Muscle layer of colon (tissue), 2 donors: ENCODE data around the gene VASP.

Experiments used
- H3K27ac ChIP-seq: one replicate; pipeline ENCODE4 v1.7.0; 2013; ENCODE audit warnings: low read depth, mild to moderate bottlenecking, low read length, moderate library complexity
- H3K27me3 ChIP-seq, 2 donors: one replicate each; pipeline ENCODE4 v1.7.0; 2013; ENCODE audit warnings: low read length in 2 of 2, mild to moderate bottlenecking in 2 of 2; ENCODE audit not compliant: insufficient read depth in 2 of 2, control insufficient read depth in 1 of 2
- H3K36me3 ChIP-seq: one replicate; pipeline ENCODE4 v1.7.0; 2013; ENCODE audit warnings: mild to moderate bottlenecking, low read length; ENCODE audit not compliant: insufficient read depth
- H3K4me1 ChIP-seq: one replicate; pipeline ENCODE4 v1.7.0; 2013; ENCODE audit warnings: mild to moderate bottlenecking, low read length; ENCODE audit not compliant: insufficient read depth
- H3K4me3 ChIP-seq, 2 donors: one replicate each; pipeline ENCODE4 v1.7.0; 2013; ENCODE audit warnings: low read length in 2 of 2, low read depth in 1 of 2, mild to moderate bottlenecking in 1 of 2, moderate library complexity in 1 of 2
- H3K9ac ChIP-seq: one replicate; pipeline ENCODE4 v1.7.0; 2013; ENCODE audit warnings: low read length
- H3K9me3 ChIP-seq: one replicate; pipeline ENCODE4 v1.7.0; 2013; ENCODE audit warnings: mild to moderate bottlenecking, low read length
- donor health status: abdominal sarcoma.
- donor health status: Adenocarcinoma of cecum.

The VASP gene

GRCh38 chr19:45524575-45525129 lies 17.4 kb downstream of the VASP start:
- Histone ChIP-seq H3K9ac (no peak overlapping the region), H3K36me3 (peaks cover 63% of the 10 kb centered on the region), H3K4me3 (no peak overlapping the region), H3K27ac (no peak overlapping the region), H3K27me3 (no peaks in the 10 kb centered on the region), H3K4me1 (peaks cover 14% of the 10 kb centered on the region), H3K9me3 (no peaks in the 10 kb centered on the region)

DNA sequence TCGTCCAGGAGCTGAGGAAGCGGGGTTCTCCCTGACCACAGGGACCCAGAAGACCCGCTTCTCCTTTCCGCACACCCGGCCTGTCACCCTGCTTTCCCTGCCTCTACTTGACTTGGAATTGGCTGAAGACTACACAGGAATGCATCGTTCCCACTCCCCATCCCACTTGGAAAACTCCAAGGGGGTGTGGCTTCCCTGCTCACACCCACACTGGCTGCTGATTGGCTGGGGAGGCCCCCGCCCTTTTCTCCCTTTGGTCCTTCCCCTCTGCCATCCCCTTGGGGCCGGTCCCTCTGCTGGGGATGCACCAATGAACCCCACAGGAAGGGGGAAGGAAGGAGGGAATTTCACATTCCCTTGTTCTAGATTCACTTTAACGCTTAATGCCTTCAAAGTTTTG lies 18.9 kb downstream of the VASP start:
- Histone ChIP-seq H3K27ac (no peak overlapping the region), H3K9me3 (no peaks in the 10 kb centered on the region), H3K4me3 (no peak overlapping the region), H3K9ac (no peak overlapping the region), H3K4me1 (peaks cover 15% of the 10 kb centered on the region), H3K27me3 (no peaks in the 10 kb centered on the region), H3K36me3 (peaks cover 51% of the 10 kb centered on the region)

GRCh38 chr19:45526971-45527370 lies 19.7 kb downstream of the VASP start:
- Histone ChIP-seq H3K27me3 (no peaks in the 10 kb centered on the region), H3K36me3 (peaks cover 43% of the 10 kb centered on the region), H3K27ac (no peak overlapping the region), H3K4me3 (no peak overlapping the region), H3K4me1 (peaks cover 15% of the 10 kb centered on the region), H3K9me3 (no peaks in the 10 kb centered on the region), H3K9ac (no peak overlapping the region)

- Histone ChIP-seq H3K36me3 (peaks cover 38% of the 10 kb centered on the region), H3K27ac (no peak overlapping the region), H3K4me3 (no peak overlapping the region), H3K9ac (no peak overlapping the region), H3K4me1 (peaks cover 15% of the 10 kb centered on the region), H3K9me3 (no peaks in the 10 kb centered on the region), H3K27me3 (no peaks in the 10 kb centered on the region)
Measured at GRCh38 chr19:45527731-45528130, 20.5 kb downstream of the VASP start.

- Histone ChIP-seq H3K4me3 (no peak overlapping the region), H3K9me3 (no peaks in the 10 kb centered on the region), H3K9ac (no peak overlapping the region), H3K27ac (no peak overlapping the region), H3K27me3 (no peaks in the 10 kb centered on the region), H3K36me3 (peaks cover 34% of the 10 kb centered on the region), H3K4me1 (peaks cover 15% of the 10 kb centered on the region)
Measured at GRCh38 chr19:45528149-45528743, 21.0 kb downstream of the VASP start.

DNA sequence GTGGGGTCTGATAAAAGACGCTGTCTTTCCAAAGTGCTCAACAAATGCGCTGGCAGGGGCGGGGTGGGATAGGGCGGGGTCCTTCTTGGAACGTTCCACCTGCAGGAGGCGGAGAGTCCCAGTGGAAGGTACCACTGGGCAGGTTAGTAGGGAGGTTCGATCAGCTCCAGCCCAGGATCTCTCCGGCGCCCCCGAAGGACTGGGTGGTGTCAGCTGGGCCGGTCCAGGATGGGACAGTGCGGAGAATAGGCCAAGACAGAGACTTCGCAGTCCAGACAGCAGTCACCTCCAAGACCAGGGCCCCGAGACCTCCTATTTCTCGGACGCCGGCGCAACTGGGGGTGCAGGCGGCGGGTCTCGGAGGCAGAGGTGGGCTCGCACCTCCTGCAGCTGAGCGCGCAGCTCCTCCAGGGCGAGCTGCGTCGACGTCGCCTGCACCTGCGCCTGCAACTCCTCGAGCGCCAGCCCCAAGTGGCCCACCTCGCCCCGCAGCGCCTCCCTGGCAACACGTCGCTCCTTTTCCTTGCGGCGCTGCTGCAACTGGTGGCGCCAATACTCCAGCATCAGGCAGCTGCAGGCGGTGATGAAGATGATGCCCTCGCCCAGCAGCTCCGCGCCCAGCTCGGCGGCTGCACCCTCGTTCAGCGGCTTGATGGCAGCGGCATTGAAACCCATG lies 21.6 kb downstream of the VASP start:
- Histone ChIP-seq H3K27ac (no peak overlapping the region), H3K9me3 (no peaks in the 10 kb centered on the region), H3K9ac (no peak overlapping the region), H3K4me1 (peaks cover 15% of the 10 kb centered on the region), H3K36me3 (peaks cover 28% of the 10 kb centered on the region), H3K27me3 (no peaks in the 10 kb centered on the region), H3K4me3 (no peak overlapping the region)

- Histone ChIP-seq H3K36me3 (peaks cover 23% of the 10 kb centered on the region), H3K9me3 (no peaks in the 10 kb centered on the region), H3K9ac (no peak overlapping the region), H3K4me1 (peaks cover 15% of the 10 kb centered on the region), H3K4me3 (no peak overlapping the region), H3K27me3 (no peaks in the 10 kb centered on the region), H3K27ac (no peak overlapping the region)
Measured at GRCh38 chr19:45529420-45529785, 22.1 kb downstream of the VASP start.

DNA sequence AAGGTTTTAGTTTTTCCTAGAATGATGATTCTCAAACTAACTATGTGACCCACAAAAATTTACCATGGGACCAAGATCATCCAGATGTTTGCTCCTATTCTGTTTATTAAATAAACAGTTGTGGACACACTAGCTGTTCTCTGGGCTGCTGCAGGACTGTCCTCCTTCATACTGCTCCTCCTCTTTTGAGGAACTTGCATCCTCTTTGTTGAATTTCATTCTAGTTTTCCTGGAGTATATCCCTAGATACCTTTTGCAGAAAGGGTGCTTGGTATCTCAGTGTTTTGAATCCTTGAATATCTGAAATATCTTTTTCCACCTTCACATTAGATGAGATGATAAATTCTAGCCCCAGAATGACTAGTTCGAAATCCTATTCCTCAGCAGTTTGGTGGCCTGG lies 24.1 kb downstream of the VASP start:
- H3K27me3 ChIP-seq = no peaks in the 10 kb centered on the region
- H3K4me1 ChIP-seq = peaks cover 15% of the 10 kb centered on the region
- no peaks in the 10 kb centered on the region for H3K9me3 ChIP-seq
- H3K27ac ChIP-seq = no peak overlapping the region
- no peak overlapping the region for H3K9ac ChIP-seq
- no peak overlapping the region for H3K4me3 ChIP-seq
- peaks cover 6% of the 10 kb centered on the region for H3K36me3 ChIP-seq

GRCh38 chr19:45539459-45539858 lies 32.2 kb downstream of the VASP start:
- Histone ChIP-seq H3K4me3 (no peak overlapping the region), H3K27me3 (no peaks in the 10 kb centered on the region), H3K9me3 (no peaks in the 10 kb centered on the region), H3K4me1 (no peaks in the 10 kb centered on the region), H3K9ac (no peak overlapping the region), H3K27ac (no peak overlapping the region), H3K36me3 (no peaks in the 10 kb centered on the region)

DNA sequence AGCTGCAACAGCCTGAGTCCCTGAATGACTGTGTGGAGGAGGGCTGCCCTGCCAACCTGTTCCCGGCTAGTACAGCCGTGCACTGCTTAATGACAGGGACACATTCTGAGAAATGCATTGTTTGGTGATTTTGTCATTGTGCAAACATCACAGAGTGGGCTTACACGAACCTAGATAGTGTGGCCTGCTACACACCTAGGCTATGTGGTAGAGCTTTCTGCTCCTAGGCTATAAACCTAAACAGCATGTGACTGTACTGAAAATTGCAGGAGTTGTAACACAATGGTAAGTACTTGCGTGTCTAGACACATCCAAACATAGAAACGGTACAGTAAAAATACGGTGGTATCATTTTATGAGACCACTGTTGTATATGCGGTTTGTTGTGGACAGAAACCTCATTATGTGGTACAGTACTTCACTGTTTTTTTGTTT lies 35.0 kb downstream of the VASP start:
- Histone ChIP-seq H3K27me3 (no peaks in the 10 kb centered on the region), H3K36me3 (no peaks in the 10 kb centered on the region), H3K4me3 (no peak overlapping the region), H3K27ac (no peak overlapping the region), H3K9ac (no peak overlapping the region), H3K4me1 (no peaks in the 10 kb centered on the region), H3K9me3 (no peaks in the 10 kb centered on the region)

DNA sequence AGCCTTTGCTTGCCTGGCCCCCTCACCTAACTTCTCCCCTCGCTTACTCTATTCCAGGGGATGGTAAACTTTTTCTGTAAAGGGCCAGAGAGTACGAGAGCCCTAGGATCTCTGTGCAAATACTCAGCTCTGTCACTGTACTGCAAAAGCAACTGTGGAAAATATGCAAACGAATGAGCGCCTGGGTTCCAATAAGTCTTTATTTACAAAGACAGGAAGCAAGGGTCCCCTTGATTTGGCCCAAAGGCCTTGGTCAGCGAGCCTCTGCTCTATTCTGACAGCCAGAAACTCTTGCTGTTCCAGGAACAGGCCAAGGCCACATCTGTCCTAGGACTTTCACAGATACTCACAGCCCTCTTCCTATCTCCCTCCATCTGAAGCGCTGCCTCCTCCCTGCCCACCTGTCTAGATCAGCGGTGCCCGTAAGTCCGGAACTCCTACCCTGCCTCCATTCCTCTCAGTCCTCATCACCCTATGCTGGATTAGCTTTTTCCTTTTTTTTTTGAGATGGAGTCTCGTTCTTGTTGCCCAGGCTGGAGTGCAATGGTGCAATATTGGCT lies 40.0 kb downstream of the VASP start:
- Histone ChIP-seq H3K36me3 (no peaks in the 10 kb centered on the region), H3K4me1 (no peaks in the 10 kb centered on the region), H3K4me3 (no peak overlapping the region), H3K9me3 (no peaks in the 10 kb centered on the region), H3K9ac (no peak overlapping the region), H3K27me3 (no peaks in the 10 kb centered on the region), H3K27ac (no peak overlapping the region)
